Smooth muscle cell (in vitro differentiated cells): ENCODE results near the gene FAM76A. TPM values are rescaled to one million over a fixed set of nuclear protein-coding genes. Genes with fewer than 3 reads are reported as not detected.

ENCODE experiments used
- DNase-seq: peaks from one replicate; lab custom pipeline; 2025; ENCODE audit not compliant: unreplicated experiment; lab: John Stamatoyannopoulos, UW
- H2AFZ ChIP-seq: fragments of 200-600 bp; sonication (generic); 2 replicates; pipeline ENCODE4 v1.6.0; 2016; ENCODE audit warnings: antibody characterized with exemption, low read depth, mild to moderate bottlenecking
- H3F3A ChIP-seq: fragments of 200-600 bp; sonication (generic); 2 replicates; pipeline ENCODE4 v1.6.0; 2017; ENCODE audit warnings: antibody characterized with exemption, low read depth
- H3K27ac ChIP-seq: fragments of 200-600 bp; sonication (generic); 2 replicates; pipeline ENCODE4 v1.5.1; 2016; ENCODE audit warnings: low read depth, mild to moderate bottlenecking
- H3K27me3 ChIP-seq: fragments of 200-600 bp; sonication (generic); 2 replicates; pipeline ENCODE4 v1.6.1; 2016; ENCODE audit warnings: low read depth, mild to moderate bottlenecking
- H3K36me3 ChIP-seq: fragments of 200-600 bp; sonication (generic); 2 replicates; pipeline ENCODE4 v1.5.1; 2016; ENCODE audit warnings: low read depth
- H3K4me1 ChIP-seq: fragments of 200-600 bp; sonication (generic); 2 replicates; pipeline ENCODE4 v1.5.1; 2016; ENCODE audit warnings: low read depth
- H3K4me2 ChIP-seq: fragments of 200-600 bp; sonication (generic); 2 replicates; pipeline ENCODE4 v1.6.0; 2016; ENCODE audit warnings: mild to moderate bottlenecking
- H3K4me3 ChIP-seq: fragments of 200-600 bp; sonication (generic); 2 replicates; pipeline ENCODE4 v1.5.1; 2016; ENCODE audit warnings: mild to moderate bottlenecking
- H3K79me2 ChIP-seq: fragments of 200-600 bp; sonication (generic); 2 replicates; pipeline ENCODE4 v1.6.0; 2016; ENCODE audit warnings: low read depth, mild to moderate bottlenecking
- H3K9ac ChIP-seq: fragments of 200-600 bp; sonication (generic); 2 replicates; pipeline ENCODE4 v1.6.0; 2016; ENCODE audit warnings: low read depth
- H3K9me3 ChIP-seq: fragments of 200-600 bp; sonication (generic); replicated peaks from 2 replicates; pipeline ENCODE4 v1.5.1; 2016; ENCODE audit warnings: low read depth
- H4K20me1 ChIP-seq: fragments of 200-600 bp; sonication (generic); 2 replicates; pipeline ENCODE4 v1.6.0; 2016; ENCODE audit warnings: low read depth
- CTCF ChIP-seq: fragments of 200-600 bp; sonication (generic); IDR thresholded peaks from 2 replicates; pipeline ENCODE4 v1.5.1; 2017; ENCODE audit warnings: borderline replicate concordance, mild to moderate bottlenecking, antibody characterized with exemption; ENCODE audit not compliant: insufficient read depth, poor library complexity, severe bottlenecking
- WGBS: methylation state at CpG from one replicate; pipeline ENCODE4 v1.1.7; 2016; ENCODE audit warnings: low lambda C conversion rate; 5-methylcytosine and 5-hydroxymethylcytosine counted together
- polyA plus RNA-seq: library from polyadenylated mRNA; unstranded; fragments of >200 nt; fragmentation: Nextera tagmentation; extraction: Ambion mirVana; gene quantifications from 2 replicates; pipeline ENCODE4 v1.2.1, GENCODE V29; 2016
- total RNA-seq: library from RNA; depleted of rRNA; stranded (reverse); fragments of >200 nt; gene quantifications from 2 replicates; pipeline ENCODE4 v1.2.3, GENCODE V29; 2014

The FAM76A gene
- total and polyA plus RNA-seq, 2 experiments from 2014 or later = 3.1 to 9.0 TPM

- DNase-seq = no peak
- Histone ChIP-seq H3K9ac (no peak overlapping the region), H3K9me3 (no peaks in the 10 kb centered on the region), H4K20me1 (no peaks in the 10 kb centered on the region), H3K36me3 (no peaks in the 10 kb centered on the region), H3K4me2 (no peak overlapping the region), H3K27ac (no peak overlapping the region), H3K4me1 (no peaks in the 10 kb centered on the region), H3F3A (no peaks in the 10 kb centered on the region), H3K27me3 (no peaks in the 10 kb centered on the region), H3K79me2 (no peaks in the 10 kb centered on the region), H3K4me3 (no peak overlapping the region), H2AFZ (no peak overlapping the region)
- WGBS = 87% methylated on average over 5 of the region's 5 CpGs
- no peak for TF ChIP-seq CTCF
Observed at GRCh38 chr1:27682351-27682944, 43.3 kb upstream of the FAM76A start.

GRCh38 chr1:27684176-27684575, 41.6 kb upstream of the FAM76A start:
- peaks cover 1% of the 10 kb centered on the region for H3K4me1 ChIP-seq
- TF ChIP-seq CTCF = no peak
- H3K4me3 ChIP-seq = no peak overlapping the region
- H3K36me3 ChIP-seq = no peaks in the 10 kb centered on the region
- no peaks in the 10 kb centered on the region for H3K9me3 ChIP-seq
- 80% methylated on average over 2 of the region's 2 CpGs for WGBS
- no peak overlapping the region for H2AFZ ChIP-seq
- no peaks in the 10 kb centered on the region for H4K20me1 ChIP-seq
- no peak overlapping the region for H3K27ac ChIP-seq
- H3K27me3 ChIP-seq = no peaks in the 10 kb centered on the region
- H3K79me2 ChIP-seq = no peaks in the 10 kb centered on the region
- H3F3A ChIP-seq = no peaks in the 10 kb centered on the region
- no peak overlapping the region for H3K4me2 ChIP-seq
- H3K9ac ChIP-seq = no peak overlapping the region
- DNase-seq = no peak

- no peaks in the 10 kb centered on the region for H4K20me1 ChIP-seq
- H3K4me2 ChIP-seq = no peak overlapping the region
- peaks cover 5% of the 10 kb centered on the region for H3K4me1 ChIP-seq
- no peak for DNase-seq
- 87% methylated on average over 21 of the region's 21 CpGs for WGBS
- H3K4me3 ChIP-seq = no peak overlapping the region
- H3K79me2 ChIP-seq = no peaks in the 10 kb centered on the region
- H3F3A ChIP-seq = no peaks in the 10 kb centered on the region
- no peak overlapping the region for H2AFZ ChIP-seq
- H3K9ac ChIP-seq = no peak overlapping the region
- TF ChIP-seq CTCF = no peak
- no peaks in the 10 kb centered on the region for H3K9me3 ChIP-seq
- H3K27me3 ChIP-seq = no peaks in the 10 kb centered on the region
- H3K27ac ChIP-seq = no peak overlapping the region
- H3K36me3 ChIP-seq = no peaks in the 10 kb centered on the region
Observed at GRCh38 chr1:27686223-27686990, 39.4 kb upstream of the FAM76A start.
